ENCODE results near the gene RPS29. TPM values are rescaled to one million over a fixed set of nuclear protein-coding genes. Genes with fewer than 3 reads are reported as not detected.

The RPS29 gene
- polyA plus RNA-seq, 12 donors, result 665 to 2,428 (median 1,937) TPM; not detected in 1

GRCh38 chr14:49553892-49554291, 32.3 kb downstream of the RPS29 start:
- DNase-seq, result no peak

GRCh38 chr14:49553106-49553505, 33.1 kb downstream of the RPS29 start:
- no peak for DNase-seq

GRCh38 chr14:49551569-49551968, 34.6 kb downstream of the RPS29 start:
- no peak for DNase-seq

GRCh38 chr14:49550286-49551184, 35.6 kb downstream of the RPS29 start:
- no peak for DNase-seq

GRCh38 chr14:49549881-49550280, 36.3 kb downstream of the RPS29 start:
- DNase-seq, result no peak

- DNase-seq, result no peak
Observed at GRCh38 chr14:49549446-49549845, 36.7 kb downstream of the RPS29 start.

GRCh38 chr14:49546766-49547165, 39.4 kb downstream of the RPS29 start:
- DNase-seq, result no peak

GRCh38 chr14:49545716-49546115, 40.5 kb downstream of the RPS29 start:
- no peak for DNase-seq

- DNase-seq, result no peak
Observed at GRCh38 chr14:49545071-49545470, 41.1 kb downstream of the RPS29 start.

GRCh38 chr14:49541049-49541448, 45.1 kb downstream of the RPS29 start:
- DNase-seq, result no peak

GRCh38 chr14:49538852-49539251, 47.3 kb downstream of the RPS29 start:
- no peak for DNase-seq

Other genes starting within 250 kb of the RPS29 start
- gene LRR1, start 12.6 kb upstream of the RPS29 start, polyA plus RNA-seq (ENCODE audit: insufficient read length in 12 of 12), result 10 to 100 TPM in 4 of 12 donors, 1 to 10 TPM in 7, not detected in 1; 5.2 to 14.9 (median 8.9) TPM
- gene RPL36AL, start 34.2 kb upstream of the RPS29 start, polyA plus RNA-seq (ENCODE audit: insufficient read length in 12 of 12), result 100 to 1,000 TPM in 11 of 12 donors, not detected in 1; 144 to 313 (median 177) TPM
- 10 to 100 TPM in 9 of 12 donors, 1 to 10 TPM in 2, not detected in 1; 6.8 to 25.9 (median 12.1) TPM for gene MGAT2, start 34.4 kb upstream of the RPS29 start, polyA plus RNA-seq (ENCODE audit: insufficient read length in 12 of 12)
- gene DNAAF2, start 48.9 kb upstream of the RPS29 start, polyA plus RNA-seq (ENCODE audit: insufficient read length in 12 of 12), result 10 to 100 TPM in 1 of 12 donors, 1 to 10 TPM in 10, not detected in 1; 7.0 to 11.1 (median 8.0) TPM
- gene POLE2, start 101.8 kb upstream of the RPS29 start, polyA plus RNA-seq (ENCODE audit: insufficient read length in 12 of 12), result 10 to 100 TPM in 3 of 12 donors, 1 to 10 TPM in 8, not detected in 1; 5.2 to 20.4 (median 8.4) TPM
- gene KLHDC1, start 106.7 kb upstream of the RPS29 start, polyA plus RNA-seq (ENCODE audit: insufficient read length in 12 of 12), result 10 to 100 TPM in 1 of 12 donors, 1 to 10 TPM in 10, not detected in 1; 4.8 to 17.3 (median 5.8) TPM
- gene KLHDC2, start 181.8 kb upstream of the RPS29 start, polyA plus RNA-seq (ENCODE audit: insufficient read length in 12 of 12), result 10 to 100 TPM in 11 of 12 donors, not detected in 1; 60.7 to 87.8 (median 74.5) TPM

Data from muscle of arm (tissue), 12 donors.